Measurements from ENCODE around the gene PHLDB3. TPM values are rescaled to one million over a fixed set of nuclear protein-coding genes. Genes with fewer than 3 reads are reported as not detected.
A peak's percentile ranks its signal among the peaks of the same experiment; 100 is the strongest.

Gene PHLDB3
- polyA plus RNA-seq, 2 of the 4 experiments (the other 2 are of a cell fraction), result 5.5 to 12.0 TPM

DNA sequence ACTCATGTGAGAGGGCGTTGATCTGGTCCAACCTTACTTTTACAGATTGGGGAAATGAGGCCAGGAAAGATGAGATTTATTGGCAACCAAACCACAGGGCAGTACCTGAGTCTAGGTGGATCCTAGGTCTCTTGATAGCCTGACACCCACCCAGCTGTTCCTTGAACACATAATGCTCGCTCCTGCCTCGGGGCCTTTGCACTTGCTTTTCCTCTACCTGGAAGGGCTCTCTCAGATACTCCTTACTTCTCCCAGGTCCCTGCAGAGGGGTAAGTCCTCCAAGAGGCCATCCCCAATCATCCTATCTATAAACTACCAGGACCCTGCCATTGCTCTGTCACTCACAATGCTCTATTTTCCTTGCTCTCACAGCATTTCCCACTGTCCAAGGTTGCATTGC is 35.8 kb upstream of the PHLDB3 start:
- Histone ChIP-seq H3K9me3 (no peaks in the 10 kb centered on the region), H3K27ac (no peak overlapping the region), H3K4me3 (no peak overlapping the region), H3K4me1 (no peaks in the 10 kb centered on the region), H3K4me2 (no peak overlapping the region)
- no peak for DNase-seq (ENCODE audit: low read depth in 1 of 2, low spot score in 1 of 2)
- no peak for ATAC-seq
- WGBS (ENCODE audit: missing lambda C conversion rate), result 62% methylated on average over 3 of the region's 3 CpGs
- no peak for TF ChIP-seq FOXS1 (CRISPR knock-in tag; IDR thresholded peaks at IDR 0.05)
- TF ChIP-seq HDAC2 (IDR thresholded peaks at IDR 0.05), result no peak
- no peak for TF ChIP-seq GATA3 (IDR thresholded peaks at IDR 0.05; ENCODE audit: borderline replicate concordance)
- no peak for TF ChIP-seq EP300 (IDR thresholded peaks at IDR 0.05)
- no peak for TF ChIP-seq RAD21 (conservative IDR thresholded peaks at IDR 0.05 in 1 of 2, IDR thresholded peaks at IDR 0.05 in 1 of 2)
- no peak for TF ChIP-seq CHD4 (IDR thresholded peaks at IDR 0.05; ENCODE audit: borderline replicate concordance)
- no peak for TF ChIP-seq POLR2AphosphoS2 (conservative IDR thresholded peaks at IDR 0.05; ENCODE audit: low read length)
- no peak for TF ChIP-seq HOXA7 (CRISPR knock-in tag; IDR thresholded peaks at IDR 0.05)
- TF ChIP-seq HOXB13 (CRISPR knock-in tag; IDR thresholded peaks at IDR 0.05; ENCODE audit: low read depth), result no peak
- TF ChIP-seq ZFP36 (IDR thresholded peaks at IDR 0.05; ENCODE audit: borderline replicate concordance, partially characterized antibody), result no peak
- TF ChIP-seq RCOR1 (IDR thresholded peaks at IDR 0.05; ENCODE audit: low read depth, low read length), result no peak
- TF ChIP-seq MYC (IDR thresholded peaks at IDR 0.05; ENCODE audit: borderline replicate concordance, low read length), result no peak
- ChIA-PET CTCF (interaction anchor here (1.6 to 15.3 kb wide), 2 partner anchors 16 to 20 kb away, joined by 4 to 167 read pairs; no protein-coding TSS in a partner anchor), POLR2A (no interaction called here)
- no peak for FAIRE-seq

GRCh38 chr19:43538922-43539321 is 34.4 kb upstream of the PHLDB3 start:
- Histone ChIP-seq H3K4me2 (no peak overlapping the region), H3K9me3 (no peaks in the 10 kb centered on the region), H3K4me1 (no peaks in the 10 kb centered on the region), H3K27ac (no peak overlapping the region), H3K4me3 (no peak overlapping the region)
- TF ChIP-seq EHF (CRISPR knock-in tag; IDR thresholded peaks at IDR 0.05), result no peak
- no peak for TF ChIP-seq RAD21 (conservative IDR thresholded peaks at IDR 0.05 in 1 of 2, IDR thresholded peaks at IDR 0.05 in 1 of 2)
- TF ChIP-seq POLR2AphosphoS2 (conservative IDR thresholded peaks at IDR 0.05; ENCODE audit: low read length), result no peak
- TF ChIP-seq CBX2 (IDR thresholded peaks at IDR 0.05; ENCODE audit: borderline replicate concordance, low read depth), result no peak
- TF ChIP-seq FOSB (CRISPR knock-in tag; IDR thresholded peaks at IDR 0.05), result no peak
- TF ChIP-seq, protein P1, sequence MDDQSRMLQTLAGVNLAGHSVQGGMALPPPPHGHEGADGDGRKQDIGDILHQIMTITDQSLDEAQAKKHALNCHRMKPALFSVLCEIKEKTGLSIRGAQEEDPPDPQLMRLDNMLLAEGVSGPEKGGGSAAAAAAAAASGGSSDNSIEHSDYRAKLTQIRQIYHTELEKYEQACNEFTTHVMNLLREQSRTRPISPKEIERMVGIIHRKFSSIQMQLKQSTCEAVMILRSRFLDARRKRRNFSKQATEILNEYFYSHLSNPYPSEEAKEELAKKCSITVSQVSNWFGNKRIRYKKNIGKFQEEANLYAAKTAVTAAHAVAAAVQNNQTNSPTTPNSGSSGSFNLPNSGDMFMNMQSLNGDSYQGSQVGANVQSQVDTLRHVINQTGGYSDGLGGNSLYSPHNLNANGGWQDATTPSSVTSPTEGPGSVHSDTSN (IDR thresholded peaks at IDR 0.05), result no peak
- TF ChIP-seq MAZ (IDR thresholded peaks at IDR 0.05; ENCODE audit: borderline replicate concordance, low read depth, low read length), result no peak
- TF ChIP-seq, protein P2, sequence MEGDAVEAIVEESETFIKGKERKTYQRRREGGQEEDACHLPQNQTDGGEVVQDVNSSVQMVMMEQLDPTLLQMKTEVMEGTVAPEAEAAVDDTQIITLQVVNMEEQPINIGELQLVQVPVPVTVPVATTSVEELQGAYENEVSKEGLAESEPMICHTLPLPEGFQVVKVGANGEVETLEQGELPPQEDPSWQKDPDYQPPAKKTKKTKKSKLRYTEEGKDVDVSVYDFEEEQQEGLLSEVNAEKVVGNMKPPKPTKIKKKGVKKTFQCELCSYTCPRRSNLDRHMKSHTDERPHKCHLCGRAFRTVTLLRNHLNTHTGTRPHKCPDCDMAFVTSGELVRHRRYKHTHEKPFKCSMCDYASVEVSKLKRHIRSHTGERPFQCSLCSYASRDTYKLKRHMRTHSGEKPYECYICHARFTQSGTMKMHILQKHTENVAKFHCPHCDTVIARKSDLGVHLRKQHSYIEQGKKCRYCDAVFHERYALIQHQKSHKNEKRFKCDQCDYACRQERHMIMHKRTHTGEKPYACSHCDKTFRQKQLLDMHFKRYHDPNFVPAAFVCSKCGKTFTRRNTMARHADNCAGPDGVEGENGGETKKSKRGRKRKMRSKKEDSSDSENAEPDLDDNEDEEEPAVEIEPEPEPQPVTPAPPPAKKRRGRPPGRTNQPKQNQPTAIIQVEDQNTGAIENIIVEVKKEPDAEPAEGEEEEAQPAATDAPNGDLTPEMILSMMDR (IDR thresholded peaks at IDR 0.05), result no peak
- TF ChIP-seq BHLHE40 (IDR thresholded peaks at IDR 0.05; ENCODE audit: low read depth, low read length), result no peak
- TF ChIP-seq, protein P3, sequence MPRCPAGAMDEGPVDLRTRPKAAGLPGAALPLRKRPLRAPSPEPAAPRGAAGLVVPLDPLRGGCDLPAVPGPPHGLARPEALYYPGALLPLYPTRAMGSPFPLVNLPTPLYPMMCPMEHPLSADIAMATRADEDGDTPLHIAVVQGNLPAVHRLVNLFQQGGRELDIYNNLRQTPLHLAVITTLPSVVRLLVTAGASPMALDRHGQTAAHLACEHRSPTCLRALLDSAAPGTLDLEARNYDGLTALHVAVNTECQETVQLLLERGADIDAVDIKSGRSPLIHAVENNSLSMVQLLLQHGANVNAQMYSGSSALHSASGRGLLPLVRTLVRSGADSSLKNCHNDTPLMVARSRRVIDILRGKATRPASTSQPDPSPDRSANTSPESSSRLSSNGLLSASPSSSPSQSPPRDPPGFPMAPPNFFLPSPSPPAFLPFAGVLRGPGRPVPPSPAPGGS (IDR thresholded peaks at IDR 0.05), result no peak
- no peak for TF ChIP-seq HOXB13 (CRISPR knock-in tag; IDR thresholded peaks at IDR 0.05; ENCODE audit: low read depth)
- no peak for TF ChIP-seq ESRRA (IDR thresholded peaks at IDR 0.05; ENCODE audit: borderline replicate concordance, low read length)
- TF ChIP-seq HOXA7 (CRISPR knock-in tag; IDR thresholded peaks at IDR 0.05), result no peak
- no peak for TF ChIP-seq KDM1A (IDR thresholded peaks at IDR 0.05; ENCODE audit: low read depth)
- TF ChIP-seq, protein P4, sequence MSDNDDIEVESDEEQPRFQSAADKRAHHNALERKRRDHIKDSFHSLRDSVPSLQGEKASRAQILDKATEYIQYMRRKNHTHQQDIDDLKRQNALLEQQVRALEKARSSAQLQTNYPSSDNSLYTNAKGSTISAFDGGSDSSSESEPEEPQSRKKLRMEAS (IDR thresholded peaks at IDR 0.05), result no peak
- no peak for TF ChIP-seq RARB (CRISPR knock-in tag; IDR thresholded peaks at IDR 0.05)
- TF ChIP-seq RCOR1 (IDR thresholded peaks at IDR 0.05; ENCODE audit: low read depth, low read length), result no peak
- no peak for TF ChIP-seq EHMT2 (IDR thresholded peaks at IDR 0.05; ENCODE audit: low read depth)
- no peak for TF ChIP-seq NPAS2 (CRISPR knock-in tag; IDR thresholded peaks at IDR 0.05; ENCODE audit: borderline replicate concordance)
- FAIRE-seq (peak; percentile 95), ATAC-seq (no peak), DNase-seq (ENCODE audit: low read depth in 1 of 2, low spot score in 1 of 2) (no peak)
- CTCF ChIA-PET, result interaction anchor here (0.6 to 15.3 kb wide), 4 partner anchors 17 to 783 kb away, joined by 3 to 167 read pairs (median 3); no protein-coding TSS in a partner anchor
- POLR2A ChIA-PET, result no interaction called here
